ENCODE results near the gene ZDHHC11.
"Not testable (repeated sequence)": the region's sequence is repeated elsewhere in the genome, so short reads cannot be mapped to it uniquely, and the experiment has no call there.

Gene ZDHHC11

GRCh38 chr5:878677-879076 lies 27.9 kb upstream of the ZDHHC11 start:
- not testable (repeated sequence) for DNase-seq

- no peak for DNase-seq
These were observed 27.3 kb upstream of the ZDHHC11 start for GRCh38 chr5:878125-878524.

DNA sequence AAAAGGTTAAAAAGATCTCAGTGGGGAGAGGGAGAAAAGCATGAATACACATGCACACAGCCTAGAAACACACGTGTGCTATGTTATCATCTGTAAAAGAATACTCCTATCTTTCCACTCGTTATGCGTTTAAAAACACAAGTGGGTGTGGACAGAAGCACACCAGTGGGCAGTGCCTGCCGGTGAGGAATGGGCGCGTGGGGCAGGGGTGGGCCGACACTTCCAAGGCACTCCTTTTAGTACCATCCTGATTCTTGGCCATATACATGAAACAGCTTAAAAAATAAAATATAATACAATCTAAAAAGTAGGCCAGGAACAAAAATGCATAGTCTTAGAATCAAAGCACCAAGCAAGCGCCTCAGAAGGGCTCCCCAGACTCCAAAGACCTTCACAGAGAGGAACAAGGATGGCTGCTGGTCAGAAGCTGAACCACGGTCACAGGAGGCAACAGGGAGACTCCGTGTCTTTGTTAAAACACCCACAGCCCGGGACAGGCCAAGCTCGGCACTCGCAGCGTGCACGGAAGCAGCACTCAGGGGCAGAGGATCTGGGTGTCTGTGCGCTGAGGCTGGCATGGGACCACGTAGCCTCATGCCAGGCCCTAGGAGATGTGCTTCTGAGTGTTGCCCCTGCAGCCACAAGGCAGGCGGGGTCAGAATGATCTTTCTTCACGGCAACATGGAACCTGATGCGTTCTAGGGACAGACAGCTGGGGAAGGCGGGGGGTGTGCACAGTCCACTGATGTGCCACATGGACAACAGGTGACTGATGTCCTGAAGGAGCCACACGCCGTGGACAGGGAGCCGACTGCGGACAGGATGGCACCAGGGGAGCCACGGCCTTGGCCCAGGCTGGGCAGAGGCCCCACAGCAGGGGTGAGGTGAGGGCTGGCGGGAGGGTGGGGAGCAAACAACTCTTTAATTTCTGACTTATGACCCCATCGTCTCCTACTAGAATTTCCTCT lies 25.9 kb upstream of the ZDHHC11 start:
- DNase-seq = no peak

DNA sequence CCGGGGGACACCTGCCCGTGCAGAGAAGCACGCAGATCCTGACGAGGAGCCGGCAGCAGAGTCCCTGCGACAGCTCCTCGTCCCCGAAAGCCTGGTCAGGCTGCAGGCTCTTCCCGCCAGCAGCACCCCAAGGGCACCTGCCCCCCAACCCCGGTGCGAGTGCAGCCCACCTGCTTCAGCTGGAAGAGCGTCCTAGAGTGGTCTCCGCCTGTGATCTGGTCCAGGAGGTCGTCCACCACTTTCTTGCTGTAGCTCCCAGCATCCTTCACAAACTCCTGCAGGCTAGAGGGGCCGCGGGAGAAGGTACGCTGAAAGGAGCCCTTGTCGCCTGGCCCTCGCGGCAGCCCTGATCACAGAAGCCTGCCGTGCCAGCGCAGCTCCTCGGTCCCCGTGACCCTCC lies 25.1 kb upstream of the ZDHHC11 start:
- DNase-seq = no peak

- no peak for DNase-seq
These were observed 22.5 kb upstream of the ZDHHC11 start for GRCh38 chr5:873328-873727.

- no peak for DNase-seq
These were observed 21.5 kb upstream of the ZDHHC11 start for GRCh38 chr5:872301-872700.

DNA sequence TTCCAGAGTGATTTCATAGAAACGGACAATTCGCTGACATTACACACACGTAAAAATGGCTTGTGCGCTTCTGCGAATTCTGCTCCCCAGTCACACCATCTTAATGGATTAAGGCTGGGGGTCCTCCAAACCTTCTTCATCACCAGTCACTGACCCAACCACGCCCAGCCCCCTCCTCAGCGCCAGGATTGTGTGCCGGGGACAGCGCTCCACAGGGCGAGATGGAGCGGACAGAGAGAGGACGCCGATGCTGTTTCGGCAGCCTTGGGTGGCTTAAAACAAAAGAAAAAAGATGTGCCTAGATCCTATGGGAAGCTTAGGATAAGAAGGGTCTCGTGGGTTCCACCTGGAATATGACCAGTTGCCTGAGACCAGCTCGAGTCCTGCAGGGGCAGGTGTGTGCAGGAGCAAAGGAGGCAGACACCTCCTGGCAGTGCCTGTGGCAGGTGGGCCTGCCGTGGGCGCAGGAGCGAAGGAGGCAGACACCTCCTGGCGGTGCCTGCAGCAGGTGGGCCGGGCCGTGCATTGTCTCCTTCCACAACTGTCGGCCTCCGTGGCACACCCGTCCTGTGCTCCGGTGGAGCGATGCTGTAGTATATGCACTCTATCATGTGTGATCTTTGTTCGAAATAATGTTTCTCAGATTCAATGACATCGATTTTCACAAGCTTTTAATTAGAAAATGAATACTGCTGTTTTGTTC lies 21.0 kb upstream of the ZDHHC11 start:
- DNase-seq = no peak

DNA sequence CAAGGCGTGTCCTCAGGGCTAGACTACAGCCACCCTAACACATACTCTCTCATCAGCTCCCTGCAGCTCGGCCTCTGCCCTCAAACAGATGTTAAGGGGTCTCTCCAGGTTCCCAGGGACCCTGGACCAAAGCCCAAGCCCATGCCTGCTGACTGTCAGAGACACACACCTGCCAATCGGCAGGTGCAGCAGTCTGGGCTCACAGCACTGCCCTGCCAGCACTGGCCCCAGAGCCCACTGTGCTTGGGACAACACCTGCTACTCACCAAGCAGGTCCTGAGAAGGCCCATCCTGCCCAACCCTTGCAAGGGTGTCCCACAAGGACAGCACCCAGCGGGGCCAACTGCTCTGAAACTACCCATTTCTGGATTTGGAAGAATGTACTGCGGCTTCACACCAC lies 20.2 kb upstream of the ZDHHC11 start:
- no peak for DNase-seq

GRCh38 chr5:868428-869135 lies 17.8 kb upstream of the ZDHHC11 start:
- no peak for DNase-seq

- DNase-seq = no peak
These were observed 16.6 kb upstream of the ZDHHC11 start for GRCh38 chr5:867300-867870.

DNA sequence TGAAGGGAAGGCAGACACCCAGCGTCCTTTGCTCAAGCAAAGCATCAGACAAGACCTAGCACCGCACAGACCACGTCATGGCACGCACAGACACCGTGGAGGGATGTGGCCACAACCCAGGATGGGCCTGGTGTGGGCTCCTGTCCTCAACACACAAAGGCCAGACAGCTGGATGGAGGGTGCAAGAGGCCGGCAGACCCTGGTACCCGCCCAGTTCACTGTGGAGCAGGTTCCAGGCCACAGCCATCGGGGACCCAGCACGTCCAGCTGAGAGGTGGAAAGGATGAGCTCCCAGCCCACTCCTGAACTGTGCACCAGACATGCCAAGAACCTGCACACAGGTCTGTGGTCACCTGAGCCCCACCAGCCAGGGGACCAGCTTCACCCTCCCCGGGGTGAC lies 15.0 kb upstream of the ZDHHC11 start:
- DNase-seq = no peak

DNA sequence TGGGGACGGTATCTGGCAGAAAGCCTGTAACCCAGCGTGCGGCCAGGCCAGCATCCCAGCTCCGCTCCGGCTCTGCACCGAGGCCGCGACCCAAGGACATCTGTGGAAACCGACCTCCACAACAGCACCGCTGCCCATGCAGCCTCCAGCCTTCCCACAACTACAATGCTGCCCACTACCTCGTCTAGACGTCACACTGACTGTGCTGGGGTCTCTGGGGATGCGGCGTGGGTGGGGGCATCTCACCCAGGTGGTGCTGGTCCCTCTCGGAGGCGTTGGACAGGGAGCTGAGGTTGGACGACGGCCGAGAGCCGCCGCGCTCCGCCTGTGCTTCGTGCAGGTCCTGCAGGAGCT lies 14.4 kb upstream of the ZDHHC11 start:
- DNase-seq = no peak

GRCh38 chr5:864492-865167 lies 13.8 kb upstream of the ZDHHC11 start:
- DNase-seq = no peak

DNA sequence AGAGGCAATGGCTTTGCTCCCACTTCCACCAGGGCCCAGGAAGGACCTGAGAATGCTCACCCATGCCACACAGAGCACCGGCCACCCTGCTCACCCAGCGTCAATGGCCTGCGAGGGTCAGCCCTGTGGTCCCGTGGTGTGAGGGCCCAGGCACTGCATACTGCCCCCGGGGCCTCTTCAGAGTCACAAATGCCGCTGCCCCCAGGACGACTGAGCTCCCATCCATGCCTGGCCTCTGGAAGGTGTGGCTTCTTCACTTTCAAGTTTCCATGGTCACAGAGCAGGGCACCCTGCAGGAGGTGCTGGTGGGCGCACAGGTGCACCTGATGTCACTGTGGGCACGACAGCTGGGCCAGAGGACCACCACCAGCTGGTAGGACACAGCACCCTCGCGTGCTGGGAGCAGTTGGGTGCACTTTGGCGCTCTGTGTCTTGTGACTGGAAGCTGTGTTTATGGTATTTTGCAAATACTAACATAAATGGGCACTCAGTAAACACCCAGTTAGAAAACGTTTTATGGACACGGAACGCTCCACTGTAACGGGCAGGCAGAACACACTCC lies 12.5 kb upstream of the ZDHHC11 start:
- DNase-seq = no peak

DNA sequence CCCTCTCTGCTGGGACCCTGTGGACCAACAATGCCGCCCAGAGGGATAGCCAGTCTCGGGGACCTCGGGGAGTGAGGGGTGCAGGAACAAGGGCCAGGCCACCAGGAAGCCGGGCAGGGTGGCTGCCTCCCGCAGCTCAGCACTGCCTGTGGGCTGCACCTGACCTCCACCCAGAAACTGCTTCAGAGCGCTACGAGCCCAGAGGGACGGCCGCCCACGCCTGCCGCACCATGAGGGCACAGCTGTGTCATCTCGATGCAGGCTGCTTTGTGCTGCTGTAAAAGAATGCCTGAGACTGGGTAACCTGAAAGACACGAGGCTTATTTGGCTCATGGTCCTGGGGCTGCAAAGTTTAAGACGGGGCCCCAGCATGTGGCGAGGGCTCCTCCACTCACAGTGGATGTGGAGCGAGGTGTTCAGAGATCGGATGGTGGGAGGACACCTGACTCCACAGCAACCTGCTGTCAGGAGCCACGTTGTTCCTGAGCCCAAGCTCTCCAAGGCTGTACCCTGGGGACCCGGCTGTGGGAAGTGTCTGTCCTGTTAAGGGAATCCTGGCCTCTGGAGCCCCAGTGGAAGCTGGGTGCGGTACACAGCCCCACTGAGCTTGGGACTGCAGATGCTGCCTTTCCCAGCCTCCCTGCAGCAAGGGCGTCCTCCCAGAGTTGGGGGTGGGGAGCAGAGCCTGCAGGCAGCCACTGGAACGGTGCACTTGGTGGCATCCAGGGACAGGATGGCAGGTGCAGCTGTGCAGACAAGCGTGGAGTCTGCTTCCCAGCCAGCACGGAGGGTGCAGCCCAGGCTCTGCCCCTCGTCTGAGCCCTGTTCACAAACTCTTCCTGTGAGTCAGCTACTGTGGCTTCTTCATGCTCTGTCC lies 11.8 kb upstream of the ZDHHC11 start:
- DNase-seq = no peak

DNA sequence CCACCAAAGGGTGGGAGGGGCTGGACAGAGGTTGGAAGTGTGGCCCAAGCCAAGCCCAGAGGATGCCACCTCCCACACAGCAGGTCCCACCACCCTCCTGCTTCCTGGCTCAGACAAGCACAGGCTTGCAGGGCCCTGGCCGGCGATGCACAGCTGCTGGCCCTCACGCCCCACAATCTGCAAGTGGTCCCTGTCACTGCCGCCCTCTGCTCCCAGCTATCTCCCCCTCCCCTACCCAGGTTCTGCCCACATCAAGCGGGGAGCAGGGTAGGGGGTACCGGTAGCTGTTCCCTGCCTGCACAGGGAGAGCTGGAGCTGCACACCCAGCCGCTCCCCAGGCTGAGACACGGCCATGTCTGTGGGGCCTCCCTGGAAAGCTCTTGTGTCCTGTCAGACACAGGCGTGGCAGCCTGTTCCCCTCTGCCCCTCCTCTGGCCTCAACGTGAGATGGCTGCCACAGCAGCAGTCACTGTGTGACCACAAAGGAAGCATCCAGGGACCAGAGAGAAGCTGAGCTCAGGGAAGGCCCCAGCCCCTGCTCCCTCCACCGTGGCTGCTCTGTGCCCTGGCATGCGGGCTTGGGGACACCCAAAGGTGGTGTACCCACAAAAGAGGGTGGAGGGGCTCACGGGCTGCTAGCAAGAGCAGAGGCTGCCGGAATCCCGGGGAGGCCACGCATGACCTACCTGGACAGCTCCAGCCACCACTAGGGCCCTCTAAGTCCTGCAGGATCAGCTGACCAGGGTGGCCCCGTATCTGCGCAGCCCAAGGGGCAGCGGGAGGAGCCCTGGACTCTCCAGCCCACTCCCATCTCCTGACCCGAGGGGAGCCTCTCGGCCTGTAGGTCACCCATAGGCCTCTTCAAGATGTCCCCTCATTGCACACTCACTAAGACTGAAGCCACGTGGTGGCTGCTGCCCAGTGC lies 10.9 kb upstream of the ZDHHC11 start:
- no peak for DNase-seq

DNA sequence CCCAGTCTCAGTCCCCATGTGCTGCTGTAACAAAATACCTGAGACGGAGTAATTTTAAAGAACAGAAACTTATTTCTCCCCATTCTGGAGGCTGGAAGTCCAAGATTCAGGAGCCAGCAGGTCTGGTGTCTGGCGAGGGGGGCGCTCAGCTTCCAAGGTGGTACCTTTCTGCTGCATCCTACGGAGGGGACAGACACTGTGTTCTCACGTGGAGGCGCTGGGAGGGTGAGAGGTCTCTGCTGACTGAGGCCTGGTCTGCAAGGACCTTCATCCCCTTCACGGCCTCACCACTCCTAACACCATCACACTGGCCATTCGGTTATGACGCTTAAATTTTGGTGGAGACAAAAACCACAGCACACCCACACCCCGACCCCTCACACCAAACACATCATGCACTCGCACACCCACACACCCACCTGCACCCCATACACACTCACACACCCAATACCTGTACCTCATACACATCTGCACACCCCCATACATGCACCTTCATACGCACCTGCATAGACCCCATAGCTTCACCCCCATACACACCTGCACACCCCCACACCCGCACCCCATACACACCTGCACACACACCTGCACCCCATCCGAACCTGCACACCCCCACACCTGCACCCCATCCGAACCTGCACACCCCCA lies 9.8 kb upstream of the ZDHHC11 start:
- no peak for DNase-seq

DNA sequence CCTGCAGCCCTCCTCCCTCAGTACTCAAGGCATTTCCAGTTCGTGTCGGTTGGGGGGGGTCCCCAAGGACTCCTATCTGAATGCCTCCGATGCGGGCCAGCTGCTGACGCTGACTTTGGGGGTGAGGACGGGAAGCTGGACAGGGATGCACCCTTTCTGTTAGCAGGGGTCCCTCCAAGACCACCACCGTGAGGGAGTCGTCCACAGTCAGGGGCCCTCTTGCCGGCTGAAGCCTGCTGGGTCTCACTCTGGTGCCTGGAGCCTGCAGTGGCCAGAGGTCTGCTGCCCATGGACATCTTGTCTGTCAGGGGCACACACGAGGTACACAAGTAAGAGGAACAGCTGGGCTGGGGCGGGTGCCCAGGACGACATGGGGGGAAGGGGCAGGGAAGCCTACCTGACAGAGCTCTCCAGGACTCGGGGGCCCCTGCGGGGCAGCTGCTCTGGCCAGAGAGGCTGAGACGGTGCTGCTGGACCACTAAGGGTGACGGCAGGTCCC lies 9.1 kb upstream of the ZDHHC11 start:
- no peak for DNase-seq

DNA sequence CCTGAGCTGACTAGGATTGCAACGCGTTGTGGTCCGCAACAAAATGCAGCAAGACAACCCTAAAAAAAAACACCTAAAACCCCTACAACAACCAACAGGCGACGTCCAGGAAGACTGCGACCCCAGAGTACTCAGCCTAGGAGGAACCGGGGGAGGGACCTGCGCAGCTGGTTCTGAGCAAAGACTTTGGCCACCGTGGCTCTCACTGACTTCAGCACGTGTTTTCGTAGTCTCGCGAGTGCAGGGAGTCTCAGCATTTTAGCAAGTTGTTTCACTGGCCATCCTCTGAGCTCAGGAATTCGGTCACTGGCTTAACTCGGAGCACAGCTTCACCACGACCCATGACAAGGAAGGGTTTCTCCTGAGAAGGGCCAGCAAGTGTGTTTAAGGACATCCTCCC lies 8.6 kb upstream of the ZDHHC11 start:
- no peak for DNase-seq
